Fibroblast of the aortic adventitia (primary cell): ENCODE data around the gene ITPR1. TPM values are rescaled to one million over a fixed set of nuclear protein-coding genes. Genes with fewer than 3 reads are reported as not detected.

Experiments
- DNase-seq: peaks from one replicate; pipeline ENCODE4 v3.0.0-alpha.2; 2010; ENCODE audit warnings: low read depth
- H3K4me3 ChIP-seq: 2 replicates; pipeline ENCODE4 v1.5.1; 2011; ENCODE audit warnings: low read depth, mild to moderate bottlenecking, control low read depth, low read length, moderate library complexity
- CTCF ChIP-seq: IDR thresholded peaks from 2 replicates; pipeline ENCODE4 v1.5.1; 2011; ENCODE audit warnings: mild to moderate bottlenecking, low read length, control low read depth, inconsistent platforms; ENCODE audit not compliant: insufficient read depth
- total RNA-seq: library from RNA; depleted of rRNA; stranded (reverse); fragments of >200 nt; gene quantifications from 2 replicates; pipeline ENCODE4 v1.2.3, GENCODE V29; 2012; ENCODE audit warnings: low replicate concordance

Gene ITPR1
- total RNA-seq, 1 donor: 8.9 TPM

GRCh38 chr3:4504340-4505261, 11.5 kb downstream of the ITPR1 start:
- TF ChIP-seq CTCF: no peak
- no peak overlapping the region for H3K4me3 ChIP-seq
- DNase-seq: no peak

GRCh38 chr3:4505688-4506558, 12.8 kb downstream of the ITPR1 start:
- no peak overlapping the region for H3K4me3 ChIP-seq
- TF ChIP-seq CTCF: no peak
- DNase-seq: no peak

- no peak for TF ChIP-seq CTCF
- DNase-seq: no peak
- H3K4me3 ChIP-seq: no peak overlapping the region
Observed at GRCh38 chr3:4506559-4507023, 13.4 kb downstream of the ITPR1 start.

- peak; percentile 24 for DNase-seq
- H3K4me3 ChIP-seq: no peak overlapping the region
- no peak for TF ChIP-seq CTCF
Observed at GRCh38 chr3:4507024-4507596, 14.0 kb downstream of the ITPR1 start.

GRCh38 chr3:4508048-4508981, 15.2 kb downstream of the ITPR1 start:
- no peak for DNase-seq
- H3K4me3 ChIP-seq: no peak overlapping the region
- no peak for TF ChIP-seq CTCF
